Activated CD8-positive, alpha-beta T cell treated with anti-CD3 and anti-CD28 coated beads for 36 hours (primary cell): ENCODE data around the gene B4GALT3. TPM values are rescaled to one million over a fixed set of nuclear protein-coding genes. Genes with fewer than 3 reads are reported as not detected.
A peak's percentile ranks its signal among the peaks of the same experiment; 100 is the strongest.

Source experiments
- ATAC-seq: fragments of 200-7000 bp; cut with Tn5 transposase; one replicate; pipeline ENCODE4 v1.10.0; 2021; ENCODE audit warnings: mild to moderate bottlenecking, moderate library complexity
- CTCF ChIA-PET: fragments of 350-600 bp; sonication (Branson Sonifier 250); formaldehyde crosslinking; loops from one replicate; lab custom pipeline; 2021; ENCODE audit warnings: antibody characterized with exemption; lab: Charles Lee
- POLR2A ChIA-PET: fragments of 350-600 bp; sonication (Branson Sonifier 250); formaldehyde crosslinking; loops from one replicate; lab custom pipeline; 2021; ENCODE audit warnings: antibody characterized with exemption; lab: Charles Lee
- DNase-seq: peaks from one replicate; pipeline ENCODE4 v3.0.0-alpha.2; 2020
- H3K27ac Mint-ChIP-seq: one replicate; pipeline ENCODE4 v1.8.0; 2021; ENCODE audit warnings: mild to moderate bottlenecking, mixed read lengths
- H3K27me3 Mint-ChIP-seq: one replicate; pipeline ENCODE4 v1.8.0; 2021; ENCODE audit warnings: mixed read lengths
- H3K36me3 Mint-ChIP-seq: one replicate; pipeline ENCODE4 v1.8.0; 2021; ENCODE audit warnings: low read depth, mixed read lengths
- H3K4me1 Mint-ChIP-seq: one replicate; pipeline ENCODE4 v1.8.0; 2021; ENCODE audit warnings: low read depth, mixed read lengths
- H3K4me3 Mint-ChIP-seq: one replicate; pipeline ENCODE4 v1.8.0; 2021; ENCODE audit warnings: mild to moderate bottlenecking, moderate library complexity, mixed read lengths
- H3K9me3 Mint-ChIP-seq: one replicate; pipeline ENCODE4 v1.8.0; 2021; ENCODE audit warnings: mixed read lengths
- CTCF ChIP-seq: fragments of 200-600 bp; IDR thresholded peaks from one replicate; pipeline ENCODE4 v1.8.0; 2022; ENCODE audit warnings: antibody characterized with exemption, mild to moderate bottlenecking
- intact Hi-C: fragments of 100-400 bp; cut with micrococcal nuclease; formaldehyde crosslinking; loops from one replicate; pipeline ENCODE4 v1.10.0; 2022
- microRNA-seq: library from miRNA; unstranded; fragments of <30 nt; microRNA quantifications from one replicate; pipeline ENCODE4 v1.2.0, GENCODE V29; 2022; ENCODE audit warnings: borderline microRNAs expressed, borderline replicate concordance
- total RNA-seq, 2 experiments: library from RNA; stranded (reverse); gene quantifications; one replicate each; pipeline ENCODE4 v1.2.3, GENCODE V29; 2021

B4GALT3 gene
- total RNA-seq, 2 experiments from 2014 or later: 39.9 to 40.8 TPM

GRCh38 chr1:161122967-161123366 lies 54.3 kb downstream of the B4GALT3 start:
- intact Hi-C loops: no loop called here
- ATAC-seq (no peak), DNase-seq (no peak)
- peaks cover 45% of the 10 kb centered on the region for H3K4me1 Mint-ChIP-seq
- no peaks in the 10 kb centered on the region for H3K9me3 Mint-ChIP-seq
- CTCF ChIA-PET: no interaction called here
- H3K27me3 Mint-ChIP-seq: no peaks in the 10 kb centered on the region
- POLR2A ChIA-PET: no interaction called here
- no peak for TF ChIP-seq CTCF
- peak overlapping the region; percentile 55 for H3K27ac Mint-ChIP-seq
- peaks cover 67% of the 10 kb centered on the region for H3K36me3 Mint-ChIP-seq
- H3K4me3 Mint-ChIP-seq: no peak overlapping the region

GRCh38 chr1:161121834-161122233 lies 55.5 kb downstream of the B4GALT3 start:
- no peaks in the 10 kb centered on the region for H3K9me3 Mint-ChIP-seq
- ChIA-PET CTCF (interaction anchor here (0.8 to 1.0 kb wide), 2 partner anchors 17 to 19 kb away, joined by 3 to 4 read pairs; no protein-coding TSS in a partner anchor), POLR2A (interaction anchor here (0.7 to 0.9 kb wide), 3 partner anchors 10 to 72 kb away, joined by 3 to 4 read pairs (median 3); no protein-coding TSS in a partner anchor)
- no peak for ATAC-seq
- TF ChIP-seq CTCF: no peak
- H3K4me3 Mint-ChIP-seq: no peak overlapping the region
- H3K27ac Mint-ChIP-seq: peak overlapping the region; percentile 88
- peaks cover 43% of the 10 kb centered on the region for H3K4me1 Mint-ChIP-seq
- intact Hi-C loops: no loop called here
- peaks cover 61% of the 10 kb centered on the region for H3K36me3 Mint-ChIP-seq
- H3K27me3 Mint-ChIP-seq: no peaks in the 10 kb centered on the region
- DNase-seq: no peak

Small RNA genes within 50 kb of the gene (microRNA-seq; reads per million reads assigned to microRNA genes)
- 1.8 reads per million for gene MIR5187

Other genes with a start within 250 kb of the B4GALT3 start
- gene ITLN2, start 222.7 kb downstream of the B4GALT3 start, total RNA-seq: not detected
- gene F11R, start 156.4 kb downstream of the B4GALT3 start, total RNA-seq: 10 to 100 TPM; 19.0 to 20.9 TPM
- 10 to 100 TPM; 70.8 to 78.7 TPM for gene TSTD1, start 138.5 kb downstream of the B4GALT3 start, total RNA-seq
- 10 to 100 TPM; 50.0 to 52.1 TPM for gene USF1, start 131.5 kb downstream of the B4GALT3 start, total RNA-seq
- gene ARHGAP30, start 107.6 kb downstream of the B4GALT3 start, total RNA-seq: 100 to 1,000 TPM; 174 to 175 TPM
- not detected for gene NECTIN4, start 87.9 kb downstream of the B4GALT3 start, total RNA-seq
- under 1 TPM in 1 of 2 experiments, not detected in 1; 0.43 TPM for gene KLHDC9, start 79.1 kb downstream of the B4GALT3 start, total RNA-seq
- 100 to 1,000 TPM; 137 to 144 TPM for gene PFDN2, start 59.5 kb downstream of the B4GALT3 start, total RNA-seq
- gene NIT1, start 59.4 kb downstream of the B4GALT3 start, total RNA-seq: 10 to 100 TPM; 38.5 to 40.0 TPM
- 10 to 100 TPM; 30.4 to 37.0 TPM for gene DEDD, start 44.8 kb downstream of the B4GALT3 start, total RNA-seq
- gene UFC1, start 23.5 kb downstream of the B4GALT3 start, total RNA-seq: 10 to 100 TPM; 81.2 to 84.1 TPM
- gene USP21, start 18.0 kb downstream of the B4GALT3 start, total RNA-seq: 10 to 100 TPM; 24.4 to 26.7 TPM
- 10 to 100 TPM; 24.4 to 24.9 TPM for gene PPOX, start 11.1 kb downstream of the B4GALT3 start, total RNA-seq
- 1 to 10 TPM; 1.1 to 1.8 TPM for gene ADAMTS4, start 21.5 kb upstream of the B4GALT3 start, total RNA-seq
- 10 to 100 TPM; 85.9 to 97.1 TPM for gene NDUFS2, start 24.9 kb upstream of the B4GALT3 start, total RNA-seq
- under 1 TPM; 0.60 to 0.81 TPM for gene FCER1G, start 37.8 kb upstream of the B4GALT3 start, total RNA-seq
- not detected for gene APOA2, start 46.1 kb upstream of the B4GALT3 start, total RNA-seq
- gene TOMM40L, start 48.6 kb upstream of the B4GALT3 start, total RNA-seq: 10 to 100 TPM; 11.6 to 12.1 TPM
- not detected for gene NR1I3, start 60.7 kb upstream of the B4GALT3 start, total RNA-seq
- gene PCP4L1, start 81.2 kb upstream of the B4GALT3 start, total RNA-seq: under 1 TPM in 1 of 2 experiments, not detected in 1; 0.18 TPM
- gene MPZ, start 132.5 kb upstream of the B4GALT3 start, total RNA-seq: 1 to 10 TPM; 2.8 to 3.3 TPM
- 100 to 1,000 TPM; 160 to 175 TPM for gene SDHC, start 136.9 kb upstream of the B4GALT3 start, total RNA-seq
- gene CFAP126, start 190.4 kb upstream of the B4GALT3 start, total RNA-seq: not detected